ENCODE data around the gene MBP. TPM values are rescaled to one million over a fixed set of nuclear protein-coding genes. Genes with fewer than 3 reads are reported as not detected.
A peak's percentile ranks its signal among the peaks of the same experiment; 100 is the strongest.

MBP gene
- total RNA-seq, 1 experiment from 2014 or later: 3.4 TPM

DNA sequence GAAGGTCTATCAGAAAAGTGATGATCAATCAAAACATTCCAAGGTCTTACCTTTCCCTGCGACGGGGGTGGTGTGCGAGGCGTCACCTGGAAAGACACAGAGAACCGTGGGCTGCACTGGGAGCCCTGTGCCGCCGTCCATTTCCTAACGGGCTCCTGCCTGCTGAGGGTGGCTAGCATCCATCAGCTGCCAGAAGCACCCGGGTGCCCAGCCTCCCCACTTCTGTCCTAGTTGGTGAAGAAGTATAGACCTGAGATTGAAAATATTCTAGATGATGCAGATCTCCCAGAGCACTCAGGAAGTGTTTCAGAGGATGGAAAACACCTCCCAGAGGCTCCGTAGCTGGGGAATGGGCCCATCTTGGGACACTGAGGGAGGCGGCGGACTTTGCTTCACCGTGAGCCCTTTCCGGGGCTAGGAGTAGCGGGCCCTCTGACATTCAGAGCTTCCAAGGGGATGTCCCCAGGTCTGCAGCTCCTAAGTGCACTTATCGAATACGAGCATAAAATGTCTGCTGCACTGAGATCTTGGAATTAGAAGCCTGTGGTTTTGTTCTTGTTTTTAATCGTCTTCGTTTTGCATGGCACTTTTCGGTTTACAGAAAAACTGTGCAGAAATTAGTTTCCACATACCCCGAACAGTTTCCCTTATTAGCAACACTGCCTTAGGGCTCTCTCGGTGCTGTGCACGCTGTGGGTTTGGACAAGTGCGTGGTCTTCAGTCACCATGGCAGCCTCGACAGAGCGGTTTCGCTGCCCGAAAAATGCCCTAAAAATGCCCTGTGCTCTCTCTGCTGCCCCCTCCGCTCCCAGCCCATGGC, 143.5 kb downstream of the MBP start:
- no peak for DNase-seq (ENCODE audit: low spot score)
- in situ Hi-C loops (cut with HindIII; ENCODE audit: low sequenced_read_pairs): no loop called here

DNA sequence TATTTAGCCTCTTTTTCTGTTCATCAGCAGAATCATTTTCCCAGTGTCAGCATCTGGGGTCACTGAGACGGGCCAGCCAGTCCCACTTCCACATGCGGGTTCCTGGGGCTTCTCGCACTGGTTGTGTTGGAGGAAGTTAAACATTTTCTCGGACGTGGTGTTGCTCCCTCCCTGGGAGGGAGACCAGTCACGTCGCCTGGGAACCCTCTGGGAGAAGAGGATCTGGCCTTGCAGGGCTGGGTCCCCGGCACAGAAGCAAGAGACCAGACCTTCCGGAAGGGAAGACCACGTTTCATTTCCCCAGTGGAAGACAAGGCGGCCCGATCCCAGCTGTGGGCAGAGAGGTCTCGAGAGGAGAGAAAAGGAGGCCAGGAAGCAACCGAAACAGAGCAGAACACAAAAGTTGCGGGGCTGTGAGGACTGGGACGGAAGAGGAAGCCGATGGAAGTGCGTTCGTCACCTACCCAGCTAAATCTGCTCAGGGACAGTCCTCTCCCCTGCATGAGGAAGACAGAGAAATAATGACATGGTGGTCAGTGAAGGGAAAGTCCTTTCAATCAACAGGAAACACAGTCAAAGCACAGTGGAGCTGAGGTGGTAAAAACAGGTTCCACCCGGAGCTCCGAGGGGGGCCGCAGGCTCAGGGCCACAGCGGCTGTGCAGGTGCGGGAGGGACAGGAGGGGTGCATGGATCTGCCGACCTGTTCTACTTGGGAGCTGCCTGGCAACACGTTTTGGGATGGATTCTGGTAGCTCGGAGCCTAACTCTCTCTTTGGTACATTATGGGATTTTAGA, 144.4 kb downstream of the MBP start:
- in situ Hi-C loops (cut with HindIII; ENCODE audit: low sequenced_read_pairs): no loop called here
- no peak for DNase-seq (ENCODE audit: low spot score)

- in situ Hi-C loops (cut with HindIII; ENCODE audit: low sequenced_read_pairs): no loop called here
Measured at GRCh38 chr18:76986406-76986805, 146.2 kb downstream of the MBP start.

GRCh38 chr18:76985951-76986236, 146.7 kb downstream of the MBP start:
- in situ Hi-C loops (cut with HindIII; ENCODE audit: low sequenced_read_pairs): no loop called here
- DNase-seq (ENCODE audit: low spot score): no peak

More at GRCh38 chr18:76986406-76986805, 146.2 kb downstream of the MBP start:
- DNase-seq (ENCODE audit: low spot score): no peak

- in situ Hi-C loops (cut with HindIII; ENCODE audit: low sequenced_read_pairs): no loop called here
- DNase-seq (ENCODE audit: low spot score): no peak
Measured at GRCh38 chr18:76985156-76985950, 147.2 kb downstream of the MBP start.

- no peak for DNase-seq (ENCODE audit: low spot score)
- in situ Hi-C loops (cut with HindIII; ENCODE audit: low sequenced_read_pairs): no loop called here
Measured at GRCh38 chr18:76984193-76985155, 148.1 kb downstream of the MBP start.

- in situ Hi-C loops (cut with HindIII; ENCODE audit: low sequenced_read_pairs): no loop called here
- no peak for DNase-seq (ENCODE audit: low spot score)
Measured at GRCh38 chr18:76983613-76984051, 149.0 kb downstream of the MBP start.

DNA sequence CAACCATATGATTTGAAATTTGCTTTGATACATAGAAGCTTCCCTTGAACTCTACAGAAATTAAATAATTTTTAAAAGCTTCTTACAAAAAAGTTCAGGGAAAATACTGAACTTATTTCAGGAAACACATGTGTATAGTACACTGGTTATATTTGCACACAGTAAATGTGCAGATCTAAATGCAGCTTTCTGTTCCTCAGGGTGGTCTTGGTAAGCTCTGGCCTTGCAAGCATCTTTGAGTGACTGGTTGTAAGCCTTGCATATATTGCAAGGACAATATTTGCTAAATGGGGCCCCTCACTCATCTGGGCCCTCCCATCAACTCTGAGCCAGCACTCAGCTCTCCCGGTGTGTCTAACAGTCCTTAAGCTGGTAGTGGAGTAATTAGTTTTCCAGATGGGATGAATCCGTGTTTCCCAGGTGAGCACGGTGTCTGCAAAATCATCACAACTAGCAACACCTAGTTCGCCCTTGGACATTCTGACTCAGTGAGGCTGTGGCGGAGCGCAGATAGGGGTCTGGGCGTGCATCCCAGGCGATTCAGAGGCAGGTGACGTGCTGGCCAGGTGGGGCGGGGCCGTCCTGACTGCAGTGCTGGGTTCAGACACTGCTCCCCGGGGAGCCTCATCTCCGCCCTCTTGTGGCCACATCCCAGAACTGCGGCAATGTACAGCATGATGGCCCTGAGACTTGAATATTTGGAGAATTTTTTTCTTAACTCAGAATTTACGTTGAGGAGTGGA, 149.6 kb downstream of the MBP start:
- peak; percentile 73 for DNase-seq (ENCODE audit: low spot score)
- in situ Hi-C loops (cut with HindIII; ENCODE audit: low sequenced_read_pairs): no loop called here

DNA sequence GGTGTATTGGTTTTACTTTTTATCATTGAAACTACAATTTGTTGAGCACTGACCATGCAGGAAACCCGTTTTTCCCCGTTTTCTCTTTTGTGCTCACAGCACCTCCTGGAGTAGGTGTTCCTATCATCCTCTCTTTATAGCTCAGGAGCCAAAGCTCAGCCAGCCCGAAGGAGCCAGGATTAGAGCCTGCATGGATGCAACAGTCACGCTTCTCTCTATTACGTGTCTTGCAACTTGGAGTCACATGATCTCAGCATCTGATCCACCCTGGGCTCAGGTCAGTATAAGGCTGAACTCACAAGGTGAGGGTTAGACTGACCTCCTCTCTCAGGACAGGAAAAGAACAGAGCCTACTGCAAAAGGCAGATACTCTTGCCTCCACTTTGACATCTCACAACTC, 150.5 kb downstream of the MBP start:
- in situ Hi-C loops (cut with HindIII; ENCODE audit: low sequenced_read_pairs): no loop called here

GRCh38 chr18:76981396-76981968, 151.1 kb downstream of the MBP start:
- no peak for DNase-seq (ENCODE audit: low spot score)
- in situ Hi-C loops (cut with HindIII; ENCODE audit: low sequenced_read_pairs): no loop called here

More for the DNA sequence above, 150.5 kb downstream of the MBP start:
- DNase-seq (ENCODE audit: low spot score): no peak

DNA sequence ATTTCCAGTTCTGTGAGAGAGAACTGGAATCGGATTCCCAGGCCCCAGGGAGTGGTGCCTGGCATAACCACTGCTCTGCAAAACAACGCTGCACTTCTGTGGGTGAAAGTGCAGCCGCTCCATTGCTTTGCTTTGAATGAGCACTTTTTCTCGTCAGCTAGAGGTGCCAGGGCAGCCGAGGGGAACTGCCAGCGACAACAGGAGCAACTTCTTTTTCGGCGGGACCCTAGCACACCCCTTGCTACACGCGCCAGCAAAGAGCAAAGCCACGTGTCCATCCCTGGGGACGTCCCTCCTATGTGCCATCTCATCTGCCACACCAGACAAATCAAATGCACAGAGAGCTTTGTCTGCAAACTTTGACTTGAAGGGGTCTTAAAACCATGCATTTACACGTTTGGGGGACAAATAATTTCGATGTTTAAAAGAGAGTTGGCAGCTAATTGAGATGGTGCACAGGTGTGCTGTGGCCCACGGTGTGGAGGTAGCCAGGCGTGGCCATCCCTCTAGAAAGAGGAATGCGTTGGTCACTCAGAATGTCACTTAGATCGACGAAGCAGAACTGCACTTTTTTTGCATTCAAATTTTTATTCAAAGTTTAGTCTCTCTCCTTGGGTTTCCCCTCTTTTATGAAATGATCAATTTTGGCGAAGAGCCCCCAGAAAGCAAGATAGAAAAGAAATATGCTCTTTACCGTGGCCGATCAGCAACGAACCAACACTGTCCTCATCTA, 151.8 kb downstream of the MBP start:
- DNase-seq (ENCODE audit: low spot score): no peak
- in situ Hi-C loops (cut with HindIII; ENCODE audit: low sequenced_read_pairs): no loop called here

GRCh38 chr18:76979906-76980305, 152.7 kb downstream of the MBP start:
- DNase-seq (ENCODE audit: low spot score): no peak
- in situ Hi-C loops (cut with HindIII; ENCODE audit: low sequenced_read_pairs): no loop called here

GRCh38 chr18:76979111-76979751, 153.4 kb downstream of the MBP start:
- DNase-seq (ENCODE audit: low spot score): no peak
- in situ Hi-C loops (cut with HindIII; ENCODE audit: low sequenced_read_pairs): no loop called here

DNA sequence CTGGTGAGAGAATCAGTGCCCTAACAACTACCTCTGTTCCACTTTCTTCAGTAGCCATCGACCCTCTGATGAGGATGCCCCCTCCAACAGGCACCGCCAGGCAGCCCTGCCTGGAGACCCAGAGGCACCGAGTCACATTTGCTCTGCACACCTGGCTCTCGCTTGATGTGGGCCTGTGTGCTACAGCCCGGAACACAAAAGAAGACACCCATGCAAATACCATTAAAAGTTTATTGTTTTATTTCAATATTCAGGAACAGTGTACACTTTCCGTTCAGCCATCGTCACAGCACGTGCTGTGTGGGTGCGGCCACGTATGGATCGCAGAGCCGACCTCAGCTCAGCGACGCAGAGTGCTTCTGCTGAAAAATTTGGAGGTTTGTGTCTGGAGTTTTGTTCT, 154.0 kb downstream of the MBP start:
- no peak for DNase-seq (ENCODE audit: low spot score)
- in situ Hi-C loops (cut with HindIII; ENCODE audit: low sequenced_read_pairs): no loop called here

- no peak for DNase-seq (ENCODE audit: low spot score)
- in situ Hi-C loops (cut with HindIII; ENCODE audit: low sequenced_read_pairs): no loop called here
Measured at GRCh38 chr18:76977684-76978232, 154.8 kb downstream of the MBP start.

DNA sequence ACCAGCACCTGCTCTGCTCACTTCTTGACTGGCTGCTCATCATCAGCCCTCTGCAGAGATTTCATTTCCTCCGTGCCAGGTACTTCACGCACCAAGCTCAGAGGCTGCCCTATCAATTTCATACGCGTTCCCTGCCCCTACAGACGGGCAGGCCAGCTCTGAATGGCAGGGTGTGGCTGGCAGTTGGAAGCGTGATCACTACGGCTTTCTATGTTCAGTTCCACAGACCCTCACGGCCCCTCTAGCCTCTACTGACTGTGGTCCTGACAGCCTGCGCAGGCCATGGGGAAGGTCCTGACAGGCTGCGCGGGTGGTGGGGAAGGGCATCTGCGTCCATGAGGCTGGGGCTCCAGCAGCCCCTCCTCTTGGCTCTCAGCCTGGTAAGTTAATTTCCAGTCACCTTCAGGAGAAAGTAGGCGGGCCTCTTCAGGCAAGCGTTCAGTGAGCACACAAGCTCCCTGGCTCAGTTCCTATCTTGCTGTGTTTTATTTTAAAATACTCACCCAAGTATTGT, 155.4 kb downstream of the MBP start:
- DNase-seq (ENCODE audit: low spot score): no peak
- in situ Hi-C loops (cut with HindIII; ENCODE audit: low sequenced_read_pairs): no loop called here

Measured in G401 (cell line).